Duodenal mucosa (tissue), 2 donors: ENCODE data around the gene AMZ1.

Experiments used
- H3K27ac ChIP-seq: one replicate; pipeline ENCODE4 v1.7.0; 2013; ENCODE audit warnings: low read depth, low read length
- H3K27me3 ChIP-seq, 2 donors: one replicate each; pipeline ENCODE4 v1.7.0; 2013; ENCODE audit warnings: low read length in 2 of 2, control low read depth in 1 of 2; ENCODE audit not compliant: insufficient read depth in 2 of 2, control insufficient read depth in 1 of 2
- H3K36me3 ChIP-seq, 2 donors: one replicate each; pipeline ENCODE4 v1.7.0; 2013; ENCODE audit warnings: low read length in 2 of 2, control low read depth in 1 of 2; ENCODE audit not compliant: insufficient read depth in 2 of 2, control insufficient read depth in 1 of 2
- H3K4me1 ChIP-seq, 2 donors: one replicate each; pipeline ENCODE4 v1.7.0; 2013; ENCODE audit warnings: low read length in 2 of 2, control low read depth in 1 of 2; ENCODE audit not compliant: insufficient read depth in 2 of 2, control insufficient read depth in 1 of 2
- H3K4me3 ChIP-seq, 2 donors: one replicate each; pipeline ENCODE4 v1.7.0; 2013; ENCODE audit warnings: low read length in 2 of 2, low read depth in 1 of 2
- H3K9ac ChIP-seq, 2 donors: one replicate each; pipeline ENCODE4 v1.7.0; 2013; ENCODE audit warnings: low read length in 2 of 2, low read depth in 1 of 2
- H3K9me3 ChIP-seq, 2 donors: one replicate each; pipeline ENCODE4 v1.7.0; 2013; ENCODE audit warnings: low read length in 2 of 2, control low read depth in 1 of 2; ENCODE audit not compliant: control insufficient read depth in 1 of 2

AMZ1 gene

DNA sequence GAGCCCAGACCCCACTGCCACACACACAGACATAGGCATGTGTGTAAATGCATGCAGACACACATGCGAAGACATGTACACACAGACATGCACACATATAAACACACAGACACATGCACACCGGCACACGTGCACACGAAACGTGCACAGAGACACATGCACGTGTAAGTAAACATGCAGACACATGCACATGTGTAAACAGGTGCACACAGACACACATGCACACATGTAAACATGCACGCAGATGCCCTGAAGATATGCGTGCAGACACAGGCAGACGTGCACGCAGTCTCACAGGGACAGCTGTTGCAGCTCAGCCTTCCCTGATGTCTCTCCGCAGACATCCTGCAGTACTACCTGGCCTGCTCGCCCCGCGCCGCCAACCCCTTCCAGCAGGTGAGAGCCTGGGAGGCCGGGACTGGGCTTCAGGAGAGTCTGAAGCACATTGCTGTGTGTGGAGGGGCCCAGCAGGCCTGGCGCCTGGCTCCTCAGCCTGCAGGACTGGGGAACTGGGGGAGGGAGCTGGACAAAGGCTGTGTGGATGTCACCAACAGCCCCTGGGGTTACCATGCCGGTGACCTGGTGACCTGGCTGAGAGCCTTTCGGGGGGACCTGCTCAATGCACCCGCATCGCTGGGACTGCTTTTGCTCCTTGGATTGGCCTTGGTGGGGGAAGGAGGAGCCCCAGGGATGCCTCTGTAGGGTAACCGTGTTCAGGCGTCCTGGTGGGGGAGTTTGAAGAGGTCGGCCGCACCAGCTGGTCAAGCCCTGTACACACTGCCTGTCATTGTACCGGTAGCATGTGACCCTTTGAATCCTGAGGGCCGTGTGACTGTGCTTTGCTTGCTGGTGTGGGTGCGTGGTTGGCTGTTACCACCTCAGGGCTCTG lies 35.9 kb upstream of the AMZ1 start:
- Histone ChIP-seq H3K4me3 (no peak overlapping the region), H3K27ac (no peak overlapping the region), H3K9me3 (no peaks in the 10 kb centered on the region), H3K36me3 (peaks cover 22 to 43% of the 10 kb centered on the region in 2 donors), H3K27me3 (no peaks in the 10 kb centered on the region), H3K4me1 (no peaks in the 10 kb centered on the region), H3K9ac (no peak overlapping the region)

DNA sequence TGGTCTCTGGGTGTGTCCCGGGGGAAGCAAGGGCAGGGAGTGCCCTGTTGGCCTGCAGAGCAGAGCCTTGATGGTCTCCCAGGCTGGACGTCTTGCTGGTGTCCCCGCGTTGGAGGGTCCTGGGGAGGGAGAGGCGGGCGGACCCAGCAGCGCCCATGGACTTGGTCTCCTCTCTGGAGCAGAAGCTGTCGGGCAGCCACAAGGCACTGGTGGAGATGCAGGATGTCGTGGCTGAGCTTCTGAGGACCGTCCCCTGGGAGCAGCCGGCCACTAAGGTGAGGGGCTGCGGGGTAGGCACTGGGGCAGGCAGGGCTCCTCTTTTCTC lies 35.3 kb upstream of the AMZ1 start:
- Histone ChIP-seq H3K9me3 (no peaks in the 10 kb centered on the region), H3K4me3 (no peak overlapping the region), H3K27me3 (no peaks in the 10 kb centered on the region), H3K4me1 (no peaks in the 10 kb centered on the region), H3K36me3 (peaks cover 24 to 45% of the 10 kb centered on the region in 2 donors), H3K27ac (no peak overlapping the region), H3K9ac (no peak overlapping the region)

DNA sequence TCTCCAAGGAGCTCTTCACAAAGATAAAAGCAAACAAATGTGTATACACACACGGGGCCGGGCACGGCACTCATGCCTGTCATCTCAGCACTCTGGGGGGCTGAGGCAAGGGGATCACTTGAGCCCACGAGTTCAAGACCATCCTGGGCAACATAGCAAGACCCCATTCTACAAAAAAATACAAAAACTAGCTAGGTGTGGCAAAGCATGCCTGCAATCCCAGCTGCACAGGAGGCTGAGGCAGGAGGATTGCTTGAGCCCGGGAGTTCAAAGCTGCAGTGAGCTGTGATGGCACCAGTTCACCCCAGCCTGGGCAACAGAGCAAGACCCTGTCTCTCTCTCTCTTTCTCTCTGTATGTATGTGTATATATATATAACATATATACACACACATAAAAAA lies 33.9 kb upstream of the AMZ1 start:
- Histone ChIP-seq H3K36me3 (peaks cover 16 to 43% of the 10 kb centered on the region in 2 donors), H3K9ac (no peak overlapping the region), H3K27ac (no peak overlapping the region), H3K4me3 (no peak overlapping the region), H3K4me1 (no peaks in the 10 kb centered on the region), H3K9me3 (no peaks in the 10 kb centered on the region), H3K27me3 (no peaks in the 10 kb centered on the region)

DNA sequence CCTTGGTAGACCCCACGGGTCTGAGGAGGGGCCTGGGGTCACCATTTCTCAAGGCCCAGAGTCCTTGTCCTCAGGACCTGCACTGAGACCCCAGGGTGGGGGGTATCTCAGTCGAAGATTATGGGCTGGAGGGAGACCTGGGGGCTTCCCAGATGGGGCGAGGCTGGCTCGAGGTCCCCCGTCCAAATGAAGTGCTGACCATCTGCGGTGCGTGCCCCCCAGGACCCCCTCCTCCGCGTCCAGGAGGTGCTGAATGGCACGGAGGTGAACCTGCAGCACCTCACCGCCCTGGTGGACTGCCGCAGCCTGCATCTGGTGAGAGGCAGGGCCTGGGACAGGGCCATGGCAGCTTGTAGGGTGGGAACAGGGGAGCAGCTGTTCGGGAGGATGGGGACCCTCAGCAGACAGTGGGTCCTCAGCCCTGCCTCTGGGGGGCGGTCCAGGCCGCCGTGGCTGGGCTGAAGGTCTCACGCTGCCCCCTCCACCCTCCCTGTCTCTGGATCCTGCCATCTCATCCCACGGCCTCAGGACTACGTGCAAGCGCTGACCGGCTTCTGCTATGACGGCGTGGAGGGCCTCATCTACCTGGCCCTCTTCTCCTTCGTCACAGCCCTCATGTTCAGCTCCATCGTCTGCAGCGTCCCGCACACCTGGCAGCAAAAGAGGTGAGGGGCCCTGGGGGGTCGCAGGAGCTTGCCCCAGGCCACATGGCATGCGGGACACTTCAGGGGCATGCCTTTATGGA lies 32.0 kb upstream of the AMZ1 start:
- Histone ChIP-seq H3K9ac (no peak overlapping the region), H3K4me1 (no peaks in the 10 kb centered on the region), H3K9me3 (no peaks in the 10 kb centered on the region), H3K4me3 (no peak overlapping the region), H3K27me3 (no peaks in the 10 kb centered on the region), H3K27ac (no peak overlapping the region), H3K36me3 (peaks cover 11 to 31% of the 10 kb centered on the region in 2 donors)

GRCh38 chr7:2657208-2657607 lies 30.8 kb upstream of the AMZ1 start:
- no peak overlapping the region for H3K27ac ChIP-seq
- H3K27me3 ChIP-seq, result no peaks in the 10 kb centered on the region
- H3K9ac ChIP-seq, result no peak overlapping the region
- peaks cover 11 to 25% of the 10 kb centered on the region in 2 donors for H3K36me3 ChIP-seq
- H3K9me3 ChIP-seq, result no peaks in the 10 kb centered on the region
- H3K4me1 ChIP-seq, result no peaks in the 10 kb centered on the region
- no peak overlapping the region for H3K4me3 ChIP-seq

- no peak overlapping the region for H3K9ac ChIP-seq
- peaks cover 11 to 24% of the 10 kb centered on the region in 2 donors for H3K36me3 ChIP-seq
- no peaks in the 10 kb centered on the region for H3K27me3 ChIP-seq
- H3K4me3 ChIP-seq, result no peak overlapping the region
- H3K27ac ChIP-seq, result no peak overlapping the region
- H3K4me1 ChIP-seq, result no peaks in the 10 kb centered on the region
- H3K9me3 ChIP-seq, result no peaks in the 10 kb centered on the region
Measured at GRCh38 chr7:2657920-2658671, 29.9 kb upstream of the AMZ1 start.

- Histone ChIP-seq H3K9me3 (no peaks in the 10 kb centered on the region), H3K27ac (no peak overlapping the region), H3K27me3 (no peaks in the 10 kb centered on the region), H3K4me1 (peaks cover 0 to 3% of the 10 kb centered on the region in 2 donors), H3K4me3 (no peak overlapping the region), H3K9ac (no peak overlapping the region), H3K36me3 (peaks cover 11 to 24% of the 10 kb centered on the region in 2 donors)
Measured at GRCh38 chr7:2658941-2659340, 29.1 kb upstream of the AMZ1 start.

DNA sequence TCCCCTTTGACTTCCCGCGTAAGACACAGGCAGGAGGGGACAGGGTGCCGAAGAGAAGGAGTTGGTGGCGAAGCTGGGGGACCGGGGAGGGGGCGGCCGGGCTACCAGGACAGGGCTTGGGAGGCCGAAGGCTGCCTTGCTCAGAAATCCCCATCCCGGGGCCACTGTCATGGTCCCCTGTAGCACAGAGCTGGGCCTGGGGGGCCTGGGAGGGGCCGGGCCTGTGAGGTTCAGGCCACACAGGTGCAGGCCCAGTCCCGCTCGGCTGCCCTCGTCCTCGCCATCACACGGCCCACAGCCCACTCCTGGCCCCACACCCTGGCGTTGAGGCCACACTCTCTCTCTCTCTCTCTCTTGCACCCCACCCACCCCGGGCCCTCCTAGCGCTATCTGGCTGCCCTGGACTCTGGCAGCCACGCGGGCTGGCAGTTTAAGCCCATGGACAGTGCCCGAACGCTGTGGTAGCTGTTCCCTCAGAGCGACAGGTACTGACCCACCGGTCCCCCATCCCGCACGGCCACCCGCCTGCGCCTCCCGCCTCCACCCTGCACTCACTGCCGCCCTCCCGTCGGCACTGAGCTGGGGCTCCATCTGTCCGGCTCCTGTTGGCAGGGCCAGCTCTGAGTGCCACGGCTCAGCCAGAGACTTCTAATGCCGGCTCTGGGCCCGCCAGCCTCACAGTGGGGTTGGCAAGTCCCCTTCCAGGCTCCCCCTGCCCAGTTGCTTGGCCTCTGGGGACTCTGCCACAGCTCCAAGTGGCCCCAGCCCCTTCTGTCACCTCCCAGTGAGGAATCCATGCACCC lies 28.2 kb upstream of the AMZ1 start:
- Histone ChIP-seq H3K9ac (no peak overlapping the region), H3K36me3 (peaks cover 11 to 24% of the 10 kb centered on the region in 2 donors), H3K27me3 (no peaks in the 10 kb centered on the region), H3K27ac (no peak overlapping the region), H3K4me1 (peaks cover 0 to 3% of the 10 kb centered on the region in 2 donors), H3K9me3 (no peaks in the 10 kb centered on the region), H3K4me3 (no peak overlapping the region)

DNA sequence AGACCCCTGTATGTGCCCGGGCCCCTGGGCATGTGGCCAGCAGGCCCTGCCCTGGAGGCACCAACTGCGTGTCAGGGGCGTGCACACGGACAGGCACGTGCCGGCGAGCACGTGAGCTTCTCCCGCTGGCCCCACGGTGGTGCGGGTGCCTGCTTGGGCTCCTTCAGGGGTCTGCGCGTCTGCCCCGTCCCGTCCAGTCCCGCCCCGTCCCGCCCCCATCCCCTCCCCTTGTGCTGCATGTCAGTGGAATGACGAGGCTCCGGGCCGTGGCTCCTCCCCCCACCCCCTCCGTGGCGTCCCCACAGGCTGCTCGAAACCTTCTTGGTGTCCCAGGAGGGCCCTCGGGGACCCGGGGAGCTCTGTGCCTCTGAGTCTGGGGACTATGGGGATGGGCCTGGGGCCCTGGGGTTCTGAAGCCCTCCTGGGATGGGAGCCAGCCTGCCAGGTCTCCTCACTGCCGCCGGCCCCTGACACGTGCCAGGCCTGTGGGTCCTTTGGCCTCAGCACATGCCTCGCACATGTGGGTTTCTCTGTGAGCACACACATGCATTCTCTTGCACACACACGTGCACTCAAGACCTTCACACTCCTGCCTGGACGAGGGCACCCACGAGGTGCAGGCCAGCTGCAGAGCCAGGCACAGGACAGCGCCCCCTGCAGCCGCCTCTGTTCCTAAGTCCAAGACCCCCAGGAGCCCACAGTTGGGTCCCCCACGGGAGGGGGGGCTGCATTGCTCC lies 27.5 kb upstream of the AMZ1 start:
- Histone ChIP-seq H3K4me1 (peaks cover 0 to 6% of the 10 kb centered on the region in 2 donors), H3K27me3 (no peaks in the 10 kb centered on the region), H3K9me3 (no peaks in the 10 kb centered on the region), H3K4me3 (no peak overlapping the region), H3K9ac (no peak overlapping the region), H3K27ac (no peak overlapping the region), H3K36me3 (peaks cover 11 to 24% of the 10 kb centered on the region in 2 donors)
